Measurements from ENCODE around the gene GJA4. TPM values are rescaled to one million over a fixed set of nuclear protein-coding genes. Genes with fewer than 3 reads are reported as not detected.

GJA4 gene
- 35.0 TPM for polyA plus RNA-seq (ENCODE audit: insufficient read length)

DNA sequence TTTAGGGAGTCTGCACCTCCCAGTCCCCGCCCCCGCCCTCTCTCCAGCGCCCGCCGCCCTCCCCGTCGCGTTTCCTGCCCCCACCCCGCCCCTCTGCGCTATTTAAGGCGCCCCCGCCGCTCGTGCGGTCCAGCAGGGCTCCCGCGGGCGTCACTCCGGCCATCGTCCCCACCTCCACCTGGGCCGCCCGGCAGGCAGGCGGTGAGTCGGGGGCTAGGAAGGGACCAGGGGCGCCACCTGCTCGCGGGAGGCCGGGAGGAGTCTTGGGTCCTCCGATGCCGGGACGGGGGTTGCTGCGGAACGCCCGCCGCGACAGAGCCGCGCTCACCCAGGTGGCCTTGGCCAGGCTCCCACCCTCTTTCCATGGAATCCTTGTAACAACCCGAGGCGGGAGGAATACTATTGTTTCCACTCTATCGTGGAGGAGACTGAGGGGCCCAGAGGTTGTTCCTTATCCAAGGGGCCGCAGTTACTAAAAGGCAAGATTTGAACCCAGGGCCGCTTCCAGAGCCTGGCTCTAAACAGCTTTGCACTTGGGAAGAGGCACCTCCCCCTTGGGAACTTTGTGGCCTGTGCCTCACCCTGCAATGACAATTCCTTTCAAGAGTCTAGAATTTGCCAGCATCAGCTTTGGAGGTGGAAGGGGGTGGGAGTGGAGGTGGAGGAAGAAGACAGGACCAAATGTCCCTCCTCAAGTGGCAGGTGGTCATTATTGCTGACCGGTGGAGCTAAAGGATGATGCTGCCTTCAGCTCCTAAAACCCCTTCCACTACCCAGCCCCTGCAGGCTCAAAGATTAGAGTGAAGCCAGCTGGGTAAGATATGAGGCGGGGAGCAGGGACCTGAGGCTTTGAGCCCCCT is at the start of gene GJA4:
Gene GJA4, plus strand, starts transcription at position 132 of the 860 bp plus-strand sequence. CDS start 1,215 bp downstream, outside the sequence.
- DNase-seq (ENCODE audit: low read depth), result no peak

DNA sequence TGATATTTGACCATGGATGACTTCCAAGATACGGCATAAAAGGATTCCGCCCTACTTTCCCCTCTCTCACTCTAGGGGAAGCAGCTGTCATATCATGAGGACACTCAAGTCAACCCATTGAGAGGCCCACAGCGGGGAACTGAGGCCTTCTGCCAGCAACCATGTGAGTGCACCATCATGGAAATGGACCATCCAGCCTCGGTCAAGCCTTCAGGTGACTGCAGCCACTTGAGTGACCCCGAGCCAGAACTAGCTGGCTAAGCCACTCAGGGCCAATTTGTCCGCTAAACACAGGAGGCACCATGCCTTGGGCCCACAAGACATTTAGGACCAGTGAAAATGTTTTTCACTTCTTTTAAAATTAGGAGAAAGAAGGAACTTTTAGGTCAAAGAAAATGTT is 49.0 kb upstream of the GJA4 start:
- no peak for DNase-seq (ENCODE audit: low read depth)

DNA sequence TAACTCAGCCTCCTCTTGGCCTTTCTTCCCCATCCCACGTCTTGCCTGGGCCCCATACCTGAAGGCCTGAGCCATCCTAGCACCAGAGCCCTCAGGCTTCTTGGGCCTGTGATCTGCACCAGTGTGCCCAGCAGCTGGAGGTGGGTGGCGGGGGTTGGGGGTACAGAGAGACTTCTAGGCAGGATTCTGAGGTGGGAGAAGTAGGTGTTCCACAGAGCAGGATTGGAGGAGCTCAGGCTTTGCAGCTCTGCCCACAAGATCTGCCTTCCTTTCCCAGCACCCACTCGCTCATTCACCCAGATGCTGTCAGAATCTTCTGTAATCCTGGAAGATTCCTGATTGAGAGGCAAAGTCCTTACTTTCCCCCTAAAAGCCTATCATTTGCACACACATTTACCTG is 47.9 kb upstream of the GJA4 start:
- DNase-seq (ENCODE audit: low read depth), result no peak

DNA sequence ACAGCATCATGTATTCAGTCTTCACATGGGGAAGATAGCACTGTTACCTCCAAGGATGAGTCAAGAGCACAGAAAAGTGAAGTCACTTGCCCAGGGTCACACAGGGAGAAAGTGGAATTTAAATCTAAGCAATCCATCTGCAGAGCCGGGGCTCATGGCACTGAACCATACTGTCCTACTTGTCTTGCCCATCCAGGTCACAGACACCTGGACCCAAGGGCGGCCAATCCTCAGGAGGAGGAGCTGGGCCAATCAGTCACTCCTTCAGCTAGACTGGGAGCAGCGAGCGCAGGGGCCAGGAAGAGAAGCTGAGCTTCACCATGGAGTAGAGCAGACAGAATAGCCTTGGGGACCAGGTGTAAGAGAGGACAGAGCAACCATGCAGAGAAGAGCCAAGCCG is 47.1 kb upstream of the GJA4 start:
- DNase-seq (ENCODE audit: low read depth), result no peak

- DNase-seq (ENCODE audit: low read depth), result no peak
Measured at GRCh38 chr1:34746101-34746500, 46.7 kb upstream of the GJA4 start.

GRCh38 chr1:34746785-34747637 is 45.8 kb upstream of the GJA4 start:
- DNase-seq (ENCODE audit: low read depth), result no peak

GRCh38 chr1:34747638-34747941 is 45.2 kb upstream of the GJA4 start:
- DNase-seq (ENCODE audit: low read depth), result no peak

GRCh38 chr1:34749992-34750391 is 42.8 kb upstream of the GJA4 start:
- DNase-seq (ENCODE audit: low read depth), result no peak

DNA sequence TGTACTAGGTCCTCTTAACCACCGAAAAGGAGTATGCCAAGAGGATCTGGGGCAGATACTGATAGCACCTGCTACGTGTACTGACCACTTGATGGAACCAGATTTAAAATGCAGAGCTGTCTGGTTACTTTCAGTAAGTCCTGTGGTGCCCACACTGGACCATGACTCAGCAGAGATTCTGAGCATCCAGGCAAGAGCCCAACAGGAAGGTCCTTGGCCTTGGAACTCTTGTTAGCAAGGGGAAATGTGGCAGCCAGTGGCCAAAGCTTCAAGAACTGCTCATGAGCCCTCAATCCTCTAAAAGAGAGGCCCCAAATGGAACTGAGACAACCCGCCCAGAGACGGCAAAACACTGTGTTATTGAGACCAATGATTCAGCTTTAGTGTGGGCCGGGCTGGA is 42.2 kb upstream of the GJA4 start:
- no peak for DNase-seq (ENCODE audit: low read depth)

GRCh38 chr1:34753163-34753562 is 39.6 kb upstream of the GJA4 start:
- DNase-seq (ENCODE audit: low read depth), result no peak

- no peak for DNase-seq (ENCODE audit: low read depth)
Measured at GRCh38 chr1:34754964-34755637, 37.7 kb upstream of the GJA4 start, which contains the start of gene GJB5. GJB5 (plus strand) TSS chr1:34755047; CDS start chr1:34757331, 2,284 bp downstream.

DNA sequence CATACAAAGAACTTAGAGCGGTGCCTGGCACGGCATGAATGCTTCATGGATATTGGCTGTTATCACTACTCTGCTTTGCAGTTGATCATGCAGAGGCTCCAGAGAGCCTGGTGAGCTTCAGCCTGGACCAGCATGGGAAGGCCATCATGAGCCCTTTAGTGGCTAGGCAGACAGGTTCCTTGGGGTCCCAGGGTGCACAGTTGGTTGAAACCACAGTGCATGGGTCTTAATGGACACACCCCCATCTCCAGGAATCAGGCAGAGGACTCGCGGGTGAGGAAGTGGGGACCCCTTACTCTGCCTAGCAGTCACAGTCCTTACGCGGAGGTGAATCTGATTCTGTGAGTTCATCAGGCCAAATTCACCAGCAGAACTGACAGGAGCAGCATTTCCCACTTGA is 36.8 kb upstream of the GJA4 start:
- no peak for DNase-seq (ENCODE audit: low read depth)

DNA sequence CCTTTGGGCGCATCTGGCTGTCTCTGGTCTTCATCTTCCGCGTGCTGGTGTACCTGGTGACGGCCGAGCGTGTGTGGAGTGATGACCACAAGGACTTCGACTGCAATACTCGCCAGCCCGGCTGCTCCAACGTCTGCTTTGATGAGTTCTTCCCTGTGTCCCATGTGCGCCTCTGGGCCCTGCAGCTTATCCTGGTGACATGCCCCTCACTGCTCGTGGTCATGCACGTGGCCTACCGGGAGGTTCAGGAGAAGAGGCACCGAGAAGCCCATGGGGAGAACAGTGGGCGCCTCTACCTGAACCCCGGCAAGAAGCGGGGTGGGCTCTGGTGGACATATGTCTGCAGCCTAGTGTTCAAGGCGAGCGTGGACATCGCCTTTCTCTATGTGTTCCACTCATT is 35.4 kb upstream of the GJA4 start:
- no peak for DNase-seq (ENCODE audit: low read depth)

DNA sequence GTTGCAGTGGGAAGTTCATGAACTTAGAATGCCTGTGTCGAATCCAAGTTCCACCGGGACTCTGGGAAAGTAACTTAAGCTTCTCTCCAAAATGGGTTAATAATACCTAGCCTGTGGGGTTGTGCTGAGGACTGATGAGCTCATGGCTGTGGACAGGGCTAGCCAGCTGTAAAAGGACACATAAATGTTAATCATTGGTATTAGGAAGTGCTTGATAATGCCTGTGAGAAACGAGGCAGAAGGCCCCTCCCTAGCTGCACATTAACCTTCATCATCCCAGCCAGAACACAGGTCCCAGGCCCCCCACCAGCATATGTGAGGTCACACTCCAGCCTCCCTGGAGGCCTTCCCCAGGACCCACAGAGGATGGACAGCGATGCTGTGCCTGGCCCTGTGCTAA is 34.0 kb upstream of the GJA4 start:
- DNase-seq (ENCODE audit: low read depth), result no peak

GRCh38 chr1:34759503-34760357 is 33.1 kb upstream of the GJA4 start, which contains the start of gene GJB4:
GJB4 (plus strand) TSS chr1:34759740; CDS start chr1:34761255, 1,515 bp downstream.
- no peak for DNase-seq (ENCODE audit: low read depth)

DNA sequence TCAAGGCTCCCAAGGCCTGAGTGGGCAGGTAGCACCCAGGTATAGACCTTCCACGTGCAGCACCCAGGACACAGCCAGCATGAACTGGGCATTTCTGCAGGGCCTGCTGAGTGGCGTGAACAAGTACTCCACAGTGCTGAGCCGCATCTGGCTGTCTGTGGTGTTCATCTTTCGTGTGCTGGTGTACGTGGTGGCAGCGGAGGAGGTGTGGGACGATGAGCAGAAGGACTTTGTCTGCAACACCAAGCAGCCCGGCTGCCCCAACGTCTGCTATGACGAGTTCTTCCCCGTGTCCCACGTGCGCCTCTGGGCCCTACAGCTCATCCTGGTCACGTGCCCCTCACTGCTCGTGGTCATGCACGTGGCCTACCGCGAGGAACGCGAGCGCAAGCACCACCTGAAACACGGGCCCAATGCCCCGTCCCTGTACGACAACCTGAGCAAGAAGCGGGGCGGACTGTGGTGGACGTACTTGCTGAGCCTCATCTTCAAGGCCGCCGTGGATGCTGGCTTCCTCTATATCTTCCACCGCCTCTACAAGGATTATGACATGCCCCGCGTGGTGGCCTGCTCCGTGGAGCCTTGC is 31.5 kb upstream of the GJA4 start:
- DNase-seq (ENCODE audit: low read depth), result no peak

DNA sequence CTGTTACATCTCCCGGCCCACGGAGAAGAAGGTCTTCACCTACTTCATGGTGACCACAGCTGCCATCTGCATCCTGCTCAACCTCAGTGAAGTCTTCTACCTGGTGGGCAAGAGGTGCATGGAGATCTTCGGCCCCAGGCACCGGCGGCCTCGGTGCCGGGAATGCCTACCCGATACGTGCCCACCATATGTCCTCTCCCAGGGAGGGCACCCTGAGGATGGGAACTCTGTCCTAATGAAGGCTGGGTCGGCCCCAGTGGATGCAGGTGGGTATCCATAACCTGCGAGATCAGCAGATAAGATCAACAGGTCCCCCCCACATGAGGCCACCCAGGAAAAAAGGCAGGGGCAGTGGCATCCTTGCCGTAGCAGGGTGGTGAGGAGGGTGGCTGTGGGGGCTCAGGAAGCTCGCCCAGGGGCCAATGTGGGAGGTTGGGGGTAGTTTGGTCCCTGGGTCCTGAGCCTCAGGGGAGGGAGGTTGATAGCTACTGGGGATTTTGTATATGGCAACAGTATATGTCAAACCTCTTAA is 31.0 kb upstream of the GJA4 start:
- DNase-seq (ENCODE audit: low read depth), result no peak

DNA sequence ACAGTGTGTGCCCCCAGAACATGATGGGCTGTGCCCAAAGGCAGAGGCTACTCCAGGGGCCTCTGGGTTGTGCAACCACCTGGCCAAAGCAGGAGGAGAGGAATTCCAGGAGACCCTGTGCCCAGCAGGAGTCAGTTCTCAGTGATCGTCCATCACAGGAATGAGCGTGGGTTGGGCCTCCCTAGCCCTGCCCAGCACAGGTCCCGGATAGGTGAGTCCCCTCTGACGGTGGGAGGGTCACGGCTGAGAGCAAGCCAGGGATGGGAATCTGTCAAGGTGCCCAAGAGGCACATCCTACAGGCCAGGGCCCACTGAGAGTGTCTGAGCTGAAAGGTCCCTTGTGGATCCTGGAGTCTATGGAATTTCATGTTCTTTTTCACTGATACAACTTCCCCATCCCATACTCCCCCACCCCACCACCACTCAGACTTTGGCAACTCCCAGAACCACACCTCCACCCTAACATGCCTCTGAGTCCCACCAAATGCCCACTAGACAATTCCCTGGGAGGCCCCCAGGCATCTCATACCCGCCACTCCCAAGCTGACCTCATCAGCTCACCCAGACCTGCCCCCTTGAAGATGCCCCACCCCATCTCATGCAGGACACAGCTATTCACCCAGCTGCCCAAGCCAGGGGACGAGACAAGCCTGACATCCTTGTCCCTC is 30.2 kb upstream of the GJA4 start:
- DNase-seq (ENCODE audit: low read depth), result no peak

DNA sequence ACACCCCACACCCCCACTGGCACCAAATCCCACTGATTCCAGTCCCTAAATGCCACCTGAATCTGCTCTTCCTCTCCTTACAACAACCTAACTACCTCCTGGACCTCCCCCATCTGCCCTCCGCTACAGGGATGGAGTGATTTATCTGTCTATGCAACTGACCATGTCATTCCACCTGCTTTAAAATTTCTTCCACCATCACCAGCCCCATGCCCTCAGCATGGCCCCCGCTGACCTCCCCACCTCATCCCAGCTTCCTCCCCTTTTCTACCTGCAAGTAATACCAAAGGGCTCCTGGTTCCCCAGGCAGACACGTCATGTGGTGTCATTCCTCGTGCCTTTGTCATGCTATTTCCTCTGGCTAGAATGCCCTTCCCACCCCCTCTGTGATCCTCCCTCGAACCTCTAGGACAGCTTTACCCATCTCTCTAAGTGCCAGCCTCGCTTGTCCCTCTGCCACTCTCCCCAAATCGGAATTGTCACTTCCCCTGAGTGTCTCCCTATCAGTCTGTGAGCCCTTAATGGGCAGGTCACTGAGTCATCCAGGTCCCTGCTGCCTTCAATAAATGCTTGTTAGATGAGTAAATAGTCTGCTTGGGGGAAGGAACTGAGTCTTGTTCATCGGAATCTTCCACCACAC is 29.5 kb upstream of the GJA4 start:
- DNase-seq (ENCODE audit: low read depth), result no peak

GRCh38 chr1:34768856-34769255 is 23.9 kb upstream of the GJA4 start:
- no peak for DNase-seq (ENCODE audit: low read depth)
